ENCODE results near the gene ROR1.

The ROR1 gene

GRCh38 chr1:63799307-63799706, 25.5 kb downstream of the ROR1 start:
- Histone ChIP-seq H3K4ac (ENCODE audit: low read depth in 1 of 2, low read length in 2 of 2) (no peak overlapping the region), H2AK5ac (ENCODE audit: low read length, severe bottlenecking) (no peak overlapping the region), H2BK12ac (ENCODE audit: low read length in 2 of 2) (no peak overlapping the region), H3K9me3 (ENCODE audit: control insufficient read depth, low read length) (no peaks in the 10 kb centered on the region), H3K4me2 (ENCODE audit: low read length, poor library complexity, severe bottlenecking) (no peak overlapping the region), H2BK5ac (ENCODE audit: low read depth, low read length, poor library complexity, severe bottlenecking) (no peak overlapping the region), H3K4me3 (ENCODE audit: insufficient read depth in 1 of 2, low read depth in 1 of 2, low read length in 2 of 2) (peak overlapping the region in 1 of 2 experiments; percentile 50), H3K36me3 (ENCODE audit: control insufficient read depth in 1 of 2, insufficient read depth in 2 of 2, low read depth in 1 of 2, low read length in 2 of 2) (peaks cover 0 to 2% of the 10 kb centered on the region in 2 experiments), H3K9ac (ENCODE audit: low read length) (peak overlapping the region; percentile 79), H3K27ac (ENCODE audit: low read length, poor library complexity, severe bottlenecking) (no peak overlapping the region), H3K18ac (ENCODE audit: low read depth in 1 of 2, low read length in 2 of 2) (no peak overlapping the region), H3K27me3 (ENCODE audit: control insufficient read depth in 1 of 2, insufficient read depth in 1 of 2, low read length in 2 of 2) (no peaks in the 10 kb centered on the region), H2BK120ac (ENCODE audit: low read depth, low read length) (no peak overlapping the region), H4K8ac (ENCODE audit: low read length) (no peak overlapping the region), H2AFZ (ENCODE audit: low read depth, low read length) (no peak overlapping the region), H4K91ac (ENCODE audit: low read length) (no peak overlapping the region), H3K4me1 (ENCODE audit: control insufficient read depth, insufficient read depth, low read depth, low read length) (peaks cover 15% of the 10 kb centered on the region), H3K14ac (ENCODE audit: low read length in 2 of 2) (no peak overlapping the region), H3K23ac (ENCODE audit: low read length in 2 of 2) (no peak overlapping the region), H2BK15ac (ENCODE audit: low read depth, poor library complexity, severe bottlenecking) (no peak overlapping the region), H3K79me1 (replicated peaks; ENCODE audit: low read length, poor library complexity, severe bottlenecking) (peaks cover 23% of the 10 kb centered on the region)
- 78% methylated on average over 1 of the region's 1 CpG for WGBS
- peak; percentile 47 for DNase-seq

DNA sequence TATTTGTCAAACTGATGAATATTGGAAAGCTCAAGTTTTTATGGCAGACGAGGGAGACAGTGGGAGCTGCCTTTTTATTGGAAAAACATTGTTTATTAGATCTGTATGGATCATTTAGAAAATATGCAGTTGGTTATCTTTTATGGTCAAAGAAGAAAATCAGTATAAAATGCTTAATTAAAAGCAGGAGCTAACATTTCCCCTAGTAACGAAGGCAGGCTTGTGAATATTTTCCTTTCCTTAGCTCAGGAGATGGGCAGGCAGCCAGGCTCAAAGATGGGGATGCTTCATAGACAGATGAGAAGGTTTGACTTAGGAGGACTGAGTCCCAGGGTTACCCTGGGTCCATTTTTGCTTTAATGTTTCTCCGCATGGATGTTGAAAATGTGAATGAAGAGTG, 26.0 kb downstream of the ROR1 start:
- H2BK15ac ChIP-seq (ENCODE audit: low read depth, poor library complexity, severe bottlenecking): no peak overlapping the region
- peak overlapping the region; percentile 79 for H3K9ac ChIP-seq (ENCODE audit: low read length)
- no peak overlapping the region for H4K8ac ChIP-seq (ENCODE audit: low read length)
- H4K91ac ChIP-seq (ENCODE audit: low read length): no peak overlapping the region
- peaks cover 10% of the 10 kb centered on the region for H3K4me1 ChIP-seq (ENCODE audit: control insufficient read depth, insufficient read depth, low read depth, low read length)
- H3K9me3 ChIP-seq (ENCODE audit: control insufficient read depth, low read length): no peaks in the 10 kb centered on the region
- H3K4ac ChIP-seq (ENCODE audit: low read depth in 1 of 2, low read length in 2 of 2): no peak overlapping the region
- peaks cover 0 to under 1% of the 10 kb centered on the region in 2 experiments for H3K36me3 ChIP-seq (ENCODE audit: control insufficient read depth in 1 of 2, insufficient read depth in 2 of 2, low read depth in 1 of 2, low read length in 2 of 2)
- WGBS: 89% methylated on average over 3 of the region's 3 CpGs
- H3K14ac ChIP-seq (ENCODE audit: low read length in 2 of 2): no peak overlapping the region
- no peak overlapping the region for H3K23ac ChIP-seq (ENCODE audit: low read length in 2 of 2)
- H3K27me3 ChIP-seq (ENCODE audit: control insufficient read depth in 1 of 2, insufficient read depth in 1 of 2, low read length in 2 of 2): no peaks in the 10 kb centered on the region
- H3K27ac ChIP-seq (ENCODE audit: low read length, poor library complexity, severe bottlenecking): no peak overlapping the region
- no peak overlapping the region for H2AK5ac ChIP-seq (ENCODE audit: low read length, severe bottlenecking)
- no peak overlapping the region for H2BK12ac ChIP-seq (ENCODE audit: low read length in 2 of 2)
- no peak overlapping the region for H2AFZ ChIP-seq (ENCODE audit: low read depth, low read length)
- peak overlapping the region in 1 of 2 experiments; percentile 50 for H3K4me3 ChIP-seq (ENCODE audit: insufficient read depth in 1 of 2, low read depth in 1 of 2, low read length in 2 of 2)
- no peak overlapping the region for H2BK120ac ChIP-seq (ENCODE audit: low read depth, low read length)
- no peak overlapping the region for H3K18ac ChIP-seq (ENCODE audit: low read depth in 1 of 2, low read length in 2 of 2)
- no peak overlapping the region for H2BK5ac ChIP-seq (ENCODE audit: low read depth, low read length, poor library complexity, severe bottlenecking)
- no peak overlapping the region for H3K4me2 ChIP-seq (ENCODE audit: low read length, poor library complexity, severe bottlenecking)
- DNase-seq: no peak
- peaks cover 22% of the 10 kb centered on the region for H3K79me1 ChIP-seq (replicated peaks; ENCODE audit: low read length, poor library complexity, severe bottlenecking)

GRCh38 chr1:63802109-63802508, 28.3 kb downstream of the ROR1 start:
- H2AK5ac ChIP-seq (ENCODE audit: low read length, severe bottlenecking): no peak overlapping the region
- no peak overlapping the region for H2BK15ac ChIP-seq (ENCODE audit: low read depth, poor library complexity, severe bottlenecking)
- H3K9ac ChIP-seq (ENCODE audit: low read length): no peak overlapping the region
- no peak overlapping the region for H4K91ac ChIP-seq (ENCODE audit: low read length)
- H3K27me3 ChIP-seq (ENCODE audit: control insufficient read depth in 1 of 2, insufficient read depth in 1 of 2, low read length in 2 of 2): no peaks in the 10 kb centered on the region
- no peaks in the 10 kb centered on the region for H3K9me3 ChIP-seq (ENCODE audit: control insufficient read depth, low read length)
- no peak for DNase-seq
- no peak overlapping the region for H2BK12ac ChIP-seq (ENCODE audit: low read length in 2 of 2)
- no peak overlapping the region for H3K4me3 ChIP-seq (ENCODE audit: insufficient read depth in 1 of 2, low read depth in 1 of 2, low read length in 2 of 2)
- no peak overlapping the region for H3K23ac ChIP-seq (ENCODE audit: low read length in 2 of 2)
- H3K4ac ChIP-seq (ENCODE audit: low read depth in 1 of 2, low read length in 2 of 2): no peak overlapping the region
- H3K18ac ChIP-seq (ENCODE audit: low read depth in 1 of 2, low read length in 2 of 2): no peak overlapping the region
- no peak overlapping the region for H3K14ac ChIP-seq (ENCODE audit: low read length in 2 of 2)
- no peaks in the 10 kb centered on the region for H3K36me3 ChIP-seq (ENCODE audit: control insufficient read depth in 1 of 2, insufficient read depth in 2 of 2, low read depth in 1 of 2, low read length in 2 of 2)
- peaks cover 4% of the 10 kb centered on the region for H3K4me1 ChIP-seq (ENCODE audit: control insufficient read depth, insufficient read depth, low read depth, low read length)
- H2AFZ ChIP-seq (ENCODE audit: low read depth, low read length): no peak overlapping the region
- no peak overlapping the region for H4K8ac ChIP-seq (ENCODE audit: low read length)
- no peak overlapping the region for H2BK120ac ChIP-seq (ENCODE audit: low read depth, low read length)
- peaks cover 25% of the 10 kb centered on the region for H3K79me1 ChIP-seq (replicated peaks; ENCODE audit: low read length, poor library complexity, severe bottlenecking)
- H3K4me2 ChIP-seq (ENCODE audit: low read length, poor library complexity, severe bottlenecking): no peak overlapping the region
- no peak overlapping the region for H2BK5ac ChIP-seq (ENCODE audit: low read depth, low read length, poor library complexity, severe bottlenecking)
- WGBS: 71% methylated on average over 1 of the region's 3 CpGs
- no peak overlapping the region for H3K27ac ChIP-seq (ENCODE audit: low read length, poor library complexity, severe bottlenecking)

DNA sequence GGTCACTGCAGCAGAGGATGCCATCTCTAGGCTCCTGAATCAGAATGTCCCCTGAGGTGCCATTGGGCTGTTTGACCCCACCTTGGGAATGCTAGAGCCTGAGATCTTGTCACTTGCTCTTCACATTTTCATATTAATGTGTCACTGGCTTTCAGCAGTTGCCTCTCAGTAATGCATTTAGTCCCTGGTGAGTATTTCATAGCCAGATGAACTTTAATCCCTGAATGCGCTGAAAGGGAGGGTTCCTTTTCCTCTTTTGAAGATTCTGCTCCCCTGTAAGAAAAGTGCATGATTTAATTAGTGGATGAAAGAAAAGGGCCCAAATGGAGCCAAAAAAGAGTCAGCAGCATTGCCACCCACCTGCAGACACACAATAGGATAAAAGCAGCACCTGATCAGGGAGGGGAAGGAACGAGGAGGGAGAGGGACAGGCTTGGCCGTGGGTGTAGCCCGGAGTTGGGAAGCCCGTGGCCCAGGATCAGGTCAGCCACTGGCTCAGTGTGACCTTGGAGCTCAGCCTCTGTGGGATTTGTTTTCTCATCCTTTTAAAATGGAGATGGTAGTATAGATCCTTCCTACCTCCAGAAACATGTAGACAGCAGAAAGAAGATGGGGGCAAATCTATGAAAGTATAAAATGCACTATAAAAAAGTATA, 31.1 kb downstream of the ROR1 start:
- Histone ChIP-seq H3K79me1 (replicated peaks; ENCODE audit: low read length, poor library complexity, severe bottlenecking) (peaks cover 25% of the 10 kb centered on the region), H3K18ac (ENCODE audit: low read depth in 1 of 2, low read length in 2 of 2) (no peak overlapping the region), H2BK5ac (ENCODE audit: low read depth, low read length, poor library complexity, severe bottlenecking) (no peak overlapping the region), H2BK15ac (ENCODE audit: low read depth, poor library complexity, severe bottlenecking) (no peak overlapping the region), H3K27me3 (ENCODE audit: control insufficient read depth in 1 of 2, insufficient read depth in 1 of 2, low read length in 2 of 2) (no peaks in the 10 kb centered on the region), H2AFZ (ENCODE audit: low read depth, low read length) (no peak overlapping the region), H3K23ac (ENCODE audit: low read length in 2 of 2) (no peak overlapping the region), H3K14ac (ENCODE audit: low read length in 2 of 2) (no peak overlapping the region), H2BK120ac (ENCODE audit: low read depth, low read length) (no peak overlapping the region), H3K9me3 (ENCODE audit: control insufficient read depth, low read length) (peaks cover 10% of the 10 kb centered on the region), H3K9ac (ENCODE audit: low read length) (no peak overlapping the region), H3K27ac (ENCODE audit: low read length, poor library complexity, severe bottlenecking) (no peak overlapping the region), H3K36me3 (ENCODE audit: control insufficient read depth in 1 of 2, insufficient read depth in 2 of 2, low read depth in 1 of 2, low read length in 2 of 2) (no peaks in the 10 kb centered on the region), H2BK12ac (ENCODE audit: low read length in 2 of 2) (no peak overlapping the region), H3K4me3 (ENCODE audit: insufficient read depth in 1 of 2, low read depth in 1 of 2, low read length in 2 of 2) (no peak overlapping the region), H4K91ac (ENCODE audit: low read length) (no peak overlapping the region), H4K8ac (ENCODE audit: low read length) (peak overlapping the region; percentile 62), H3K4ac (ENCODE audit: low read depth in 1 of 2, low read length in 2 of 2) (no peak overlapping the region), H3K4me1 (ENCODE audit: control insufficient read depth, insufficient read depth, low read depth, low read length) (no peaks in the 10 kb centered on the region), H3K4me2 (ENCODE audit: low read length, poor library complexity, severe bottlenecking) (no peak overlapping the region), H2AK5ac (ENCODE audit: low read length, severe bottlenecking) (peak overlapping the region; percentile 61)
- WGBS: 77% methylated on average over 5 of the region's 5 CpGs
- no peak for DNase-seq
